SKM-1 (cell line): ENCODE results near the gene C1orf232.

Source experiments
- DNase-seq: peaks from one replicate; lab custom pipeline; 2025; ENCODE audit not compliant: unreplicated experiment; lab: John Stamatoyannopoulos, UW

C1orf232 gene

GRCh38 chr1:26180010-26180506, 11.3 kb upstream of the C1orf232 start:
- no peak for DNase-seq

GRCh38 chr1:26177182-26177684, 8.5 kb upstream of the C1orf232 start, which contains the start of gene CNKSR1:
TSS of gene CNKSR1 (plus strand) at chr1:26177491. CDS start at chr1:26177548, 57 bp downstream.
- DNase-seq: no peak

- DNase-seq: no peak
These were observed 6.6 kb upstream of the C1orf232 start for GRCh38 chr1:26175346-26175745.

- DNase-seq: no peak
These were observed 2.6 kb upstream of the C1orf232 start, which contains the start of gene ZNF593OS for GRCh38 chr1:26171084-26172072. TSS of gene ZNF593OS (minus strand) at chr1:26171832. CDS start at chr1:26171661, 171 bp downstream.

- DNase-seq: no peak
These were observed 1.7 kb upstream of the C1orf232 start for GRCh38 chr1:26170472-26170821.

- DNase-seq: peak; percentile 93
These were observed 1.1 kb upstream of the C1orf232 start, which contains the start of gene ZNF593 for GRCh38 chr1:26169669-26170471. TSS of gene ZNF593 (plus strand) at chr1:26169908. CDS start at chr1:26169984, 76 bp downstream.

- no peak for DNase-seq
These were observed 413 bp upstream of the C1orf232 start for GRCh38 chr1:26169198-26169554.

- DNase-seq: no peak
These were observed 2.0 kb downstream of the C1orf232 start for GRCh38 chr1:26166719-26167281.

GRCh38 chr1:26164861-26165842, 3.6 kb downstream of the C1orf232 start:
- DNase-seq: no peak

GRCh38 chr1:26164036-26164860, 4.5 kb downstream of the C1orf232 start:
- no peak for DNase-seq

GRCh38 chr1:26163684-26164035, 5.1 kb downstream of the C1orf232 start:
- no peak for DNase-seq

- no peak for DNase-seq
These were observed 6.5 kb downstream of the C1orf232 start for GRCh38 chr1:26162220-26162709.

GRCh38 chr1:26161415-26162219, 7.1 kb downstream of the C1orf232 start:
- peak; percentile 44 for DNase-seq

- DNase-seq: no peak
These were observed 8.0 kb downstream of the C1orf232 start for GRCh38 chr1:26160527-26161414.

- DNase-seq: no peak
These were observed 9.1 kb downstream of the C1orf232 start for GRCh38 chr1:26159743-26160039.

- no peak for DNase-seq
These were observed 9.6 kb downstream of the C1orf232 start, which contains the start of gene FAM110D for GRCh38 chr1:26158908-26159742. TSS of gene FAM110D (plus strand) at chr1:26159079. CDS start at chr1:26161292, 2,213 bp downstream.
